HFFc6 (cell line): ENCODE data around the gene SUPT4H1. TPM values are rescaled to one million over a fixed set of nuclear protein-coding genes. Genes with fewer than 3 reads are reported as not detected.

ENCODE experiments used
- DNase-seq: peaks from one replicate; pipeline ENCODE4 v3.0.0-alpha.2; 2018
- H3K27ac Mint-ChIP-seq: 2 replicates; pipeline ENCODE4 v1.8.0; 2020; ENCODE audit warnings: mild to moderate bottlenecking, mixed read lengths
- H3K27me3 Mint-ChIP-seq: 2 replicates; pipeline ENCODE4 v1.8.0; 2021; ENCODE audit warnings: mild to moderate bottlenecking, moderate library complexity, mixed read lengths; ENCODE audit not compliant: insufficient read depth
- H3K36me3 Mint-ChIP-seq: 2 replicates; pipeline ENCODE4 v1.8.0; 2021; ENCODE audit warnings: low read depth, mixed read lengths
- H3K4me1 Mint-ChIP-seq: 2 replicates; pipeline ENCODE4 v1.8.0; 2020; ENCODE audit warnings: low read depth, mixed read lengths
- H3K4me3 Mint-ChIP-seq: 2 replicates; pipeline ENCODE4 v1.8.0; 2020; ENCODE audit warnings: mild to moderate bottlenecking, moderate library complexity, mixed read lengths
- H3K9me3 Mint-ChIP-seq: 2 replicates; pipeline ENCODE4 v1.8.0; 2020; ENCODE audit warnings: mild to moderate bottlenecking, mixed read lengths
- CTCF ChIP-seq: fragments of 200-600 bp; sonication (generic); IDR thresholded peaks from 2 replicates; pipeline ENCODE4 v1.5.0; 2021; ENCODE audit warnings: antibody characterized with exemption, mild to moderate bottlenecking
- total RNA-seq, 6 experiments: library from RNA; stranded (reverse); fragmentation: NEBNext Ultra II Directional; extraction: Animal tissue kit (Norgen Biotek cat#: 25700); gene quantifications; 2 replicates in 1 of 6; 3 replicates in 5 of 6; pipeline ENCODE4 v1.2.3, GENCODE V29; 2021

SUPT4H1 gene
- total RNA-seq, 6 experiments from 2014 or later = 95.6 to 110 (median 105) TPM

DNA sequence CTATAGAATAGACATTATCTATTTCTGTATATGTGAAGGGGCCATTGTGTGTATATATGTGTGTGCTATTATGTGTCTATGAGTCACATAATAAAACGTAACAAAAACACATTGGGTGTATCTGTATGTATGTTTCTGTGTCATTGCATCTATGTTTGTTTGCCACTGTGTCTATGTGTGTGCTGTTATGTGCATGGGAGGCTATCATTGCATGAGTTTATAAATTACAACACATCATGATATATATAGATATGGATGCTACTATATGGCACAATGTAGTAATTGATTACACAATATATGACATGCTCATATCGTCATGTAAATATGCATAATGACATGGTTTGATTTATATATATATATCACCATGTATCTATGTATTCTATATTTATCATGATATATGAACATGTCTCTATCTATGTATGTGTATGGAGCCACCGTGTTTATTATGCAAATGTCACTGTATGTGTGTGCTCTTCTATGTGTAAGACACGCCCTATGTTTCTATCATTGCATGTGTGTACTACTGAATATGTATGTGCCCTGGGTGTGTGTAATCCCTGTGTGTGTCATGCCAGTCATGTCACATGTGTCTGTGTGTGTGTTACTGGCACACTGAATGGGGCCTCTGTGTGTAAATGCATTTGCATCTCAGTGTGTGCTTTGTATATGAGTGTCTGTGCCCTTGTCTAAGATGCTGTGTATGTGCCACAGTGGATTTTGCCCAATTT is 22.0 kb downstream of the SUPT4H1 start:
- H3K36me3 Mint-ChIP-seq = no peaks in the 10 kb centered on the region
- H3K27me3 Mint-ChIP-seq = peaks cover 17% of the 10 kb centered on the region
- H3K27ac Mint-ChIP-seq = no peak overlapping the region
- no peak for TF ChIP-seq CTCF
- H3K4me3 Mint-ChIP-seq = no peak overlapping the region
- no peak for DNase-seq
- no peaks in the 10 kb centered on the region for H3K9me3 Mint-ChIP-seq
- H3K4me1 Mint-ChIP-seq = 0 out of 2 replicates have a peak, but pooled peaks cover 7% of the 10 kb centered on the region

- Mint-ChIP-seq H3K27me3 (peaks cover 16% of the 10 kb centered on the region), H3K27ac (no peak overlapping the region), H3K36me3 (no peaks in the 10 kb centered on the region), H3K4me3 (no peak overlapping the region), H3K9me3 (no peaks in the 10 kb centered on the region), H3K4me1 (0 out of 2 replicates have a peak, but pooled peaks cover 7% of the 10 kb centered on the region)
- peak; percentile 58; the same call in 1 of the 2 replicates for TF ChIP-seq CTCF
- no peak for DNase-seq
These were observed 22.8 kb downstream of the SUPT4H1 start for GRCh38 chr17:58329035-58329809.

DNA sequence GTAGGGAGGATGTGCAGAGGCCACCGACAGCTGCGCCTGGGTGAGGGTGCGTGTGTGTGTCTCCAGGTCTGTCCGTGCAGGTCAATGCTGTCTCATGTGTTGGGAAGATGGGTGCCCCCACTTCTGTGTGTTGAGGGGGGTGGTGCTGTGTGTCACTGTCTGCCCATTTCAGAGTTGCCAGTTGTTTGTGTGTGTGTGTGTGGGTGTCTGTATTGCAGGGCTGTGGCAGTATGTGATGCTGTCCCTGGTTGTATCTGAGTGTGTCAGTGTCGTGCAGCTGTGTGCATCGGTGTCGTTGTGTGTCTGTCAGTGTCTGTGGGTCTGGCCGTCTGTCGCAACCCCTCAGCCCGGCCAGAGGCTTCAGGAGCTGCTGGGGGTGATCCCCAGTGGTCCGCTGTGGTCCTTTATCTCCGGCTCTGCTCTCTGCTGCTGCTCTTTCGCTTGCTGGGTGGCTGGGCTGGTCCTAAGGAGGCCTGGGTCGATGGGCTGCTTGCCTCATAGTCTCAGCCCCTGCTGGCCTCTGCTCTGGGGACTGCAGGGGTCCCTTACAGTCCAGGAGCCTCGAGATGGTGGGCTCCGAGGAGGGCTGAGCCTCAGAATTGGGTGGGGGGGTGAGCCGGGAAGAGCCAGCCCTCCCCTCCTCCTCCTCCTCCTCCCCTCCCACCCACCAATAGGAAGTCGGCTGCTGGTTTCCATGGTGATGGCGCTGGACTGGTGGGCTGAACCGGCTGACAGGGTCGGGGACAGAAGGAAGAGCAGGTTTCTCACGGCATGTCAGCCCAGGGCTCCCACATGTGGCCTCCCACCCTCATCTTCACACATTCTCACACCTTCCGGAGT is 23.6 kb downstream of the SUPT4H1 start, which contains the start of gene TSPOAP1:
Gene TSPOAP1 (minus strand): TSS at position 601 of the 840 bp plus-strand sequence. CDS start 875 bp downstream, outside the sequence.
- no peak for TF ChIP-seq CTCF
- H3K4me1 Mint-ChIP-seq = 0 out of 2 replicates have a peak, but pooled peaks cover 7% of the 10 kb centered on the region
- no peaks in the 10 kb centered on the region for H3K9me3 Mint-ChIP-seq
- DNase-seq = no peak
- no peaks in the 10 kb centered on the region for H3K36me3 Mint-ChIP-seq
- no peak within 1 kb of the TSS for H3K4me3 Mint-ChIP-seq
- peaks cover 16% of the 10 kb centered on the region for H3K27me3 Mint-ChIP-seq
- H3K27ac Mint-ChIP-seq = no peak within 1 kb of the TSS

DNA sequence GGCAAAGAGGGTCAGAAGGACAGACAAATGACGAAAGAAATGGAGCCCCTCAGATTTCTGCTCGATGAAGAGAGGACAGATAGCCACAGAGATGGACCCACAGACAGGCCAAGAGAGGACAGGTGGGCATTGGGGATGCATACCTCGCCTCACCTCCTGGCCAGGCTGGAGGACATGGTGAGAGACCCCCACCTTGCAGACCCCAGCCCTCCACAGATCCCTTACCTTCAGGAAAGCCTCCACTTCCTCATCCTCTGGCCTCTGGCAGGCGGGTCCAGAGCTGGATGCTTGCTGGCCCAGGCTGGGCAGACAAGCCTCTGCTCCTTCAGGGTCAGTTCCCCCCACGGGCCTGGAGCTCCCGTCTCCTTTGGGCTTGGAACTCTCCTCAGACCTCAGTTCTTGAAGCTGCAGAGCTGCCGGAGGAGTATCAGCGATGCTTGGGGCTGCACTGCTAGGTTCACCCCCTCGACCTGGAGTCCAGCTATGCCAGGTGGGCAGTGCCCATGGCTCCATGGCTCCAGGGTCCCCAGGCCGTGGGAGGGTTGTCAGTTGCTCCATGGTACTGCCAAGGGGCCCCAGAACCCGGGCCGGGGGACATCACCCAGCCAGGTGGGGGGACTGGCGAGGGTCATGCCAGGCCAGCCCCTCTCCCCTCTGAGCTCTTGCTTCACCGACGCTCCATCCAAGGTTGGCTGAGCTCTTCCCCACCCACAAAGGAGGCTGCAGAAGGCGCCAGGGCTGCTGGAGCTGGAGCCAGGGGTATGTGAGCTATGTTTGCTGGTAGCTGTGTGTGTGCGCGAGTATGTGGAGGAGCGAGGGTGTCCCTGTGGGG is 24.4 kb downstream of the SUPT4H1 start:
- Mint-ChIP-seq H3K9me3 (no peaks in the 10 kb centered on the region), H3K36me3 (no peaks in the 10 kb centered on the region), H3K4me3 (no peak overlapping the region), H3K4me1 (0 out of 2 replicates have a peak, but pooled peaks cover 7% of the 10 kb centered on the region), H3K27ac (no peak overlapping the region), H3K27me3 (peaks cover 16% of the 10 kb centered on the region)
- TF ChIP-seq CTCF = no peak
- no peak for DNase-seq
